ENCODE results near the gene LINC00237.

The LINC00237 gene

GRCh38 chr20:21092806-21093205 lies 13.4 kb downstream of the LINC00237 start:
- DNase-seq = no peak

- DNase-seq = peak; percentile 81 to 82
Observed at GRCh38 chr20:21090721-21091120, 15.4 kb downstream of the LINC00237 start.

GRCh38 chr20:21090111-21090618 lies 16.0 kb downstream of the LINC00237 start:
- DNase-seq = peak in 1 of 2 experiments; percentile 41

- peak; percentile 48 to 69 for DNase-seq
Observed at GRCh38 chr20:21089391-21089790, 16.8 kb downstream of the LINC00237 start.

- DNase-seq = no peak
Observed at GRCh38 chr20:21087862-21088540, 18.2 kb downstream of the LINC00237 start.

- DNase-seq = no peak
Observed at GRCh38 chr20:21083825-21084325, 22.3 kb downstream of the LINC00237 start.

GRCh38 chr20:21082584-21082983 lies 23.6 kb downstream of the LINC00237 start:
- no peak for DNase-seq

GRCh38 chr20:21077809-21078345 lies 28.3 kb downstream of the LINC00237 start:
- no peak for DNase-seq

- no peak for DNase-seq
Observed at GRCh38 chr20:21076073-21076472, 30.1 kb downstream of the LINC00237 start.

GRCh38 chr20:21075471-21075870 lies 30.7 kb downstream of the LINC00237 start:
- no peak for DNase-seq

- DNase-seq = no peak
Observed at GRCh38 chr20:21074605-21075336, 31.4 kb downstream of the LINC00237 start.

GRCh38 chr20:21067255-21067654 lies 38.9 kb downstream of the LINC00237 start:
- no peak for DNase-seq

- no peak for DNase-seq
Observed at GRCh38 chr20:21064924-21065323, 41.2 kb downstream of the LINC00237 start.

- no peak for DNase-seq
Observed at GRCh38 chr20:21063276-21063675, 42.9 kb downstream of the LINC00237 start.

GRCh38 chr20:21053002-21053762 lies 53.0 kb downstream of the LINC00237 start:
- DNase-seq = peak; percentile 97 to 98

GRCh38 chr20:21052686-21053001 lies 53.5 kb downstream of the LINC00237 start:
- no peak for DNase-seq

GRCh38 chr20:21052241-21052640 lies 53.9 kb downstream of the LINC00237 start:
- no peak for DNase-seq

GRCh38 chr20:21050710-21051109 lies 55.4 kb downstream of the LINC00237 start:
- DNase-seq = no peak

GRCh38 chr20:21049305-21049828 lies 56.8 kb downstream of the LINC00237 start:
- DNase-seq = peak; percentile 11 to 62

- peak in 1 of 2 experiments; percentile 60 for DNase-seq
Observed at GRCh38 chr20:21048841-21049273, 57.3 kb downstream of the LINC00237 start.

GRCh38 chr20:21047981-21048380 lies 58.2 kb downstream of the LINC00237 start:
- DNase-seq = no peak

- peak; percentile 50 to 70 for DNase-seq
Observed at GRCh38 chr20:21046413-21047070, 59.6 kb downstream of the LINC00237 start.

All from NCI-H526 (cell line).